Naive thymus-derived CD8-positive, alpha-beta T cell (primary cell): ENCODE data around the gene PCBP1. TPM values are rescaled to one million over a fixed set of nuclear protein-coding genes. Genes with fewer than 3 reads are reported as not detected.
"Not testable (repeated sequence)": the region's sequence is repeated elsewhere in the genome, so short reads cannot be mapped to it uniquely, and the experiment has no call there.

Experiments
- ATAC-seq, 2 donors: fragments of 150-1000 bp; cut with Tn5 transposase in 1 of 2; sonication (Bioruptor Pico), chemical (Tn5 transposase) in 1 of 2; 1 replicate in 1 of 2; 2 replicates in 1 of 2; pipeline ENCODE4 v1.10.0; 2021; ENCODE audit warnings: mild to moderate bottlenecking in 2 of 2, moderate library complexity in 2 of 2
- POLR2A ChIA-PET: fragments of 350-600 bp; sonication (Branson Sonifier 250); formaldehyde crosslinking; loops from one replicate; lab custom pipeline; 2021; ENCODE audit warnings: antibody characterized with exemption; lab: Charles Lee
- DNase-seq, 10 donors: peaks; one replicate each; pipeline versions ENCODE4 v3.0.0 to v3.0.0-alpha.2; 2020 to 2022
- H3K27ac Mint-ChIP-seq, 10 donors: one replicate each; pipeline ENCODE4 v1.8.0; 2020 to 2022; ENCODE audit warnings: mild to moderate bottlenecking in 10 of 10, mixed read lengths in 10 of 10, moderate library complexity in 4 of 10, inconsistent platforms in 1 of 10
- H3K27me3 Mint-ChIP-seq, 5 donors: one replicate each; pipeline ENCODE4 v1.8.0; 2021 to 2022; ENCODE audit warnings: mixed read lengths in 5 of 5
- H3K36me3 Mint-ChIP-seq, 3 donors: one replicate each; pipeline ENCODE4 v1.8.0; 2020 to 2022; ENCODE audit warnings: mixed read lengths in 3 of 3, mild to moderate bottlenecking in 2 of 3, inconsistent platforms in 1 of 3
- H3K4me1 Mint-ChIP-seq, 4 donors: one replicate each; pipeline ENCODE4 v1.8.0; 2021 to 2022; ENCODE audit warnings: mixed read lengths in 4 of 4
- H3K4me3 Mint-ChIP-seq, 10 donors: one replicate each; pipeline ENCODE4 v1.8.0; 2020 to 2022; ENCODE audit warnings: mild to moderate bottlenecking in 10 of 10, mixed read lengths in 10 of 10, moderate library complexity in 6 of 10, inconsistent platforms in 1 of 10
- H3K9me3 Mint-ChIP-seq, 9 donors: one replicate each; pipeline ENCODE4 v1.8.0; 2020 to 2022; ENCODE audit warnings: mixed read lengths in 9 of 9, mild to moderate bottlenecking in 3 of 9, inconsistent platforms in 1 of 9, moderate library complexity in 1 of 9
- polyA plus RNA-seq, 3 donors: library from polyadenylated mRNA; unstranded; fragments of 300-500 nt; fragmentation: Illumina TruSeq; gene quantifications; one replicate each; pipeline ENCODE4 v1.2.3, GENCODE V29; 2021
- total RNA-seq, 8 experiments: library from RNA in 2 of 8; stranded (reverse) in 2 of 8; gene quantifications; one replicate each; pipeline ENCODE4 v1.2.3 and lab custom pipeline; 2021 to 2026

The PCBP1 gene
- total and polyA plus RNA-seq, 5 experiments from 2014 or later, result 159 to 393 (median 218) TPM

DNA sequence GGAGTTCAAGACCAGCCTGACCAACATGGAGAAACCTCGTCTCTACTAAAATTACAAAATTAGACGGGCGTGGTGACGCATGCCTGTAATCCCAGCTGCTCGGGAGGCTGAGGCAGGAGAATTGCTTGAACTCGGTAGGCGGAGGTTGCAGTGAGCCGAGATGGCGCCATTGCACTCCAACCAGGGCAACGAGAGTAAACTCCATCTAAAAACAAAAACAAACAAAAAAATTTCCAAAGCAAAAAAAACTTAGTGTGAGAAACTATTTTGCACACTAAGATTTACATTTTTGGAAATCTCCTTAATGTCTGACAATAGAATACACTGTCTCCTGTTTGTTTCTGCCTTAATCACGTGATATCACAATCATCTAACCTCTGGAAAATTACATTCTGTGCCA, 14.4 kb downstream of the PCBP1 start:
- not testable (repeated sequence) for H3K4me3 Mint-ChIP-seq, H3K36me3 Mint-ChIP-seq, DNase-seq, H3K9me3 Mint-ChIP-seq, H3K27me3 Mint-ChIP-seq, ATAC-seq
- Mint-ChIP-seq H3K4me1 (peaks cover 15 to 39% (median 33%) of the 10 kb centered on the region in 4 donors), H3K27ac (peak overlapping the region in 3 of 10 donors; percentile 14 to 43 (median 15))
- POLR2A ChIA-PET, result interaction anchor here (0.6 to 1.6 kb wide), 6 partner anchors 10 to 1318 kb away, joined by 4 to 19 read pairs (median 6); partner anchors contain the start of gene PCBP1

- not testable (repeated sequence) for DNase-seq, H3K36me3 Mint-ChIP-seq, H3K9me3 Mint-ChIP-seq, ATAC-seq, H3K27me3 Mint-ChIP-seq
- Mint-ChIP-seq H3K27ac (peak overlapping the region; percentile 64 to 99 (median 96)), H3K4me1 (peaks cover 20 to 44% (median 41%) of the 10 kb centered on the region in 4 donors), H3K4me3 (peak overlapping the region in 4 of 10 donors; percentile 15 to 60 (median 32))
- POLR2A ChIA-PET, result interaction anchor here (0.6 kb wide), 1 partner anchor 22 kb away, joined by 3 read pairs; no protein-coding TSS in a partner anchor
These were observed 15.1 kb downstream of the PCBP1 start for GRCh38 chr2:70102323-70102905.

GRCh38 chr2:70103531-70104061, 16.3 kb downstream of the PCBP1 start:
- DNase-seq (peak in 5 of 10 donors; percentile 29 to 53 (median 48)), ATAC-seq (peak; percentile 56 to 72)
- POLR2A ChIA-PET, result interaction anchor here (1.1 to 16.4 kb wide), 6 partner anchors 11 to 87 kb away, joined by 3 to 621 read pairs (median 148); partner anchors contain the start of genes C2orf42 and PCBP1
- H3K27ac Mint-ChIP-seq, result peak overlapping the region; percentile 91 to 99 (median 96)
- H3K9me3 Mint-ChIP-seq, result no peaks in the 10 kb centered on the region
- no peaks in the 10 kb centered on the region for H3K36me3 Mint-ChIP-seq
- no peaks in the 10 kb centered on the region for H3K27me3 Mint-ChIP-seq
- H3K4me1 Mint-ChIP-seq, result peaks cover 30 to 52% (median 51%) of the 10 kb centered on the region in 4 donors
- peak overlapping the region; percentile 76 to 89 (median 84) for H3K4me3 Mint-ChIP-seq

GRCh38 chr2:70104231-70105111, 17.2 kb downstream of the PCBP1 start:
- no peaks in the 10 kb centered on the region for H3K36me3 Mint-ChIP-seq
- H3K4me1 Mint-ChIP-seq, result peaks cover 32 to 59% (median 57%) of the 10 kb centered on the region in 4 donors
- ATAC-seq (no peak), DNase-seq (peak in 3 of 10 donors; percentile 45 to 69 (median 48))
- POLR2A ChIA-PET, result interaction anchor here (0.6 to 16.4 kb wide), 9 partner anchors 10 to 454 kb away, joined by 3 to 621 read pairs (median 7); partner anchors contain the start of genes C2orf42, MXD1 and PCBP1
- peak overlapping the region; percentile 76 to 89 (median 84) for H3K4me3 Mint-ChIP-seq
- no peaks in the 10 kb centered on the region for H3K9me3 Mint-ChIP-seq
- no peaks in the 10 kb centered on the region for H3K27me3 Mint-ChIP-seq
- peak overlapping the region; percentile 91 to 99 (median 96) for H3K27ac Mint-ChIP-seq

GRCh38 chr2:70106138-70106537, 18.9 kb downstream of the PCBP1 start:
- not testable (repeated sequence) for H3K36me3 Mint-ChIP-seq, H3K27me3 Mint-ChIP-seq, ATAC-seq, H3K4me3 Mint-ChIP-seq, H3K9me3 Mint-ChIP-seq, DNase-seq
- peaks cover 36 to 73% (median 67%) of the 10 kb centered on the region in 4 donors for H3K4me1 Mint-ChIP-seq
- peak overlapping the region; percentile 66 to 98 (median 92) for H3K27ac Mint-ChIP-seq
- POLR2A ChIA-PET, result interaction anchor here (1.6 to 16.4 kb wide), 4 partner anchors 10 to 32 kb away, joined by 12 to 621 read pairs (median 294); partner anchors contain the start of gene PCBP1

- Mint-ChIP-seq H3K27ac (peak overlapping the region; percentile 87 to 98 (median 95)), H3K4me1 (peaks cover 27 to 70% (median 61%) of the 10 kb centered on the region in 4 donors), H3K4me3 (peak overlapping the region in 2 of 10 donors; percentile 31 to 63)
- not testable (repeated sequence) for H3K9me3 Mint-ChIP-seq, H3K27me3 Mint-ChIP-seq, ATAC-seq, DNase-seq, H3K36me3 Mint-ChIP-seq
- POLR2A ChIA-PET, result interaction anchor here (1.0 to 16.4 kb wide), 5 partner anchors 8 to 27 kb away, joined by 3 to 621 read pairs (median 286); partner anchors contain the start of gene PCBP1
These were observed 23.1 kb downstream of the PCBP1 start for GRCh38 chr2:70110397-70110796.

DNA sequence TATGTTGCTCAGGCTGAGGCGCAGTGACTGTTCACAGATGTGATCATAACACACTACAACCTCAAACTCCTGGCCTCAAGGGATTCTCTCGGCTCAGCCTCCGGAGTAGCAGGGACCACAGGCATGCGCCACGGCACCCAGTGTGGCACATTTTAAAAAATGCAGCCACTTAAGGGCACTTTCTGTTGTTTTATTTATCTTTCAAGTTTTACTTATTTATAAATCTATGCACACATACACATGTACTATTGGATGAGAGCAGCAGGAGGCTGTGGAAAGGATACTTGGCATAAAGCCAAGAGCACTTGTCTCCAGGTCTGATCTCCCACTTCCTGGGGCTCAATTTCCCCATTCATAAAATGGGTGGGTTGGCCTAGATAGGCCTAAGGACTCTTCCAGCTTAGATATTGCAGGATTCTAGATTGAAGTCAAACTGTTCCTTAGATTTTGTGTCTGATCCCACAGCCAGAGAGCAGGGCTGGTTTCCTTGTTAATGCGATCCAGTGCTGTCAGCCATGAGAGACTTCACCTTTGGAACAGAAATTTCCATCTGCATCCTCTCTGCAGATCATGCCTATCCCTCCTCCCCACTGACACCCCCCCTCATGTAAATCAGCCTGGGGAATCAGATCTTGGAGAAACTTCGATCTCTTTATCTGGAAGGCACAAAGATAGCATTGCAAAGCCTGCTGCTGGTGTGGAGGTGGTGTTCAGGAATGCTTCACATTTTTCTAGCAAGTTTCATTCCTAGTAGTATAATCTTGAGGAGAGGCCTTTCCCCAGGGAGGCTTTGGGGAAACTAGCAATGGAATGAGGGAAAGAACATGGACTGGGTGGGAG, 24.7 kb downstream of the PCBP1 start:
- no peaks in the 10 kb centered on the region for H3K27me3 Mint-ChIP-seq
- no peaks in the 10 kb centered on the region for H3K36me3 Mint-ChIP-seq
- peak overlapping the region in 5 of 10 donors; percentile 21 to 49 (median 31) for H3K4me3 Mint-ChIP-seq
- peaks cover 27 to 80% (median 69%) of the 10 kb centered on the region in 4 donors for H3K4me1 Mint-ChIP-seq
- DNase-seq, result no peak
- POLR2A ChIA-PET, result interaction anchor here (0.8 to 16.4 kb wide), 4 partner anchors 13 to 43 kb away, joined by 3 to 621 read pairs (median 294); partner anchors contain the start of gene PCBP1
- peak overlapping the region; percentile 47 to 95 (median 84) for H3K27ac Mint-ChIP-seq
- no peak for ATAC-seq
- H3K9me3 Mint-ChIP-seq, result no peaks in the 10 kb centered on the region

DNA sequence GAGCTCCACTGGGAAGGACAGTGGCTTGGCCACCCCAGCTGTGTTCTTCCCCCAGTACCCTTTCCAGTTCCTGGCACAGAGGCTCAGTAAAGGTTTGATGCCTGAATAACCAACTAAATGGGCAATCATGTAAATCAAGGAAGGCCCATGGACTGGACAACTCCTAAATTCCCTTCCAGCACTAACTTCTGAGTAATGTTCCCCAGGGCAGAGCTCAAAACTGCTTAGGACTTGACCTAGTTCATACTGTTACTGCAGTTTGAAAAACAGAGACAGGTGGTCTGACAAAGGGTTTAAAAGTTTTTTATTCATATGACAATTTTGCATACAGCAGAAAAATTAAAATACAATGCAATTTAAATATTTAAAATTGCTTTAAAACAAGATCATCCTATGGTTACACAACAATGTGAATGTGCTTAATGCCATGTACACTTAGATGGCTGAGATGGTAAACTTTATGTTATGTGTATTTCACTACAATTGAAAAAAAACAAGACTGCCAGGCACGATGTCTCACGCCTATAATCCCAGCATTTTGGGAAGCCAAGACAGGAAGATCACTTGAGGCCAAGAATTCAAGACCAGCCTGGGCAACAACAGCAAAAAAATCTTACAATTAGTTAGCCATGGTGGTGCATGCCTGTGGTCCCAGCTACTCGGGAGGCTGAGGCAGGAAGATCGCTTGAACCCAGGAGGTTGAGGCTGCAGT, 26.2 kb downstream of the PCBP1 start:
- Mint-ChIP-seq H3K27ac (peak overlapping the region in 8 of 10 donors; percentile 11 to 86 (median 62)), H3K4me1 (peaks cover 14 to 72% (median 61%) of the 10 kb centered on the region in 4 donors), H3K27me3 (no peaks in the 10 kb centered on the region), H3K36me3 (no peaks in the 10 kb centered on the region), H3K4me3 (peak overlapping the region in 2 of 10 donors; percentile 26 to 33), H3K9me3 (no peaks in the 10 kb centered on the region)
- POLR2A ChIA-PET, result interaction anchor here (0.7 to 16.4 kb wide), 4 partner anchors 11 to 128 kb away, joined by 5 to 621 read pairs (median 294); partner anchors contain the start of gene PCBP1
- DNase-seq, result no peak
- no peak for ATAC-seq

- POLR2A ChIA-PET, result interaction anchor here (0.6 to 16.4 kb wide), 14 partner anchors 8 to 201 kb away, joined by 3 to 621 read pairs (median 9); partner anchors contain the start of genes C2orf42 and PCBP1
- DNase-seq (no peak), ATAC-seq (peak; percentile 53 to 55)
- Mint-ChIP-seq H3K36me3 (no peaks in the 10 kb centered on the region), H3K9me3 (no peaks in the 10 kb centered on the region), H3K4me1 (peaks cover 17 to 67% (median 58%) of the 10 kb centered on the region in 4 donors), H3K4me3 (peak overlapping the region; percentile 12 to 61 (median 29)), H3K27ac (peak overlapping the region in 8 of 10 donors; percentile 27 to 86 (median 63)), H3K27me3 (no peaks in the 10 kb centered on the region)
These were observed 28.6 kb downstream of the PCBP1 start for GRCh38 chr2:70115646-70116442.

GRCh38 chr2:70116936-70117552, 29.8 kb downstream of the PCBP1 start:
- no peak overlapping the region for H3K4me3 Mint-ChIP-seq
- H3K4me1 Mint-ChIP-seq, result peaks cover 17 to 67% (median 60%) of the 10 kb centered on the region in 4 donors
- no peak for DNase-seq
- peak overlapping the region in 8 of 10 donors; percentile 19 to 86 (median 70) for H3K27ac Mint-ChIP-seq
- H3K9me3 Mint-ChIP-seq, result no peaks in the 10 kb centered on the region
- no peaks in the 10 kb centered on the region for H3K27me3 Mint-ChIP-seq
- POLR2A ChIA-PET, result interaction anchor here (1.2 to 16.4 kb wide), 8 partner anchors 9 to 29 kb away, joined by 3 to 621 read pairs (median 9); partner anchors contain the start of gene PCBP1
- no peaks in the 10 kb centered on the region for H3K36me3 Mint-ChIP-seq
- ATAC-seq, result no peak
